OCI-LY7 (cell line): ENCODE results near the gene SUB1. TPM values are rescaled to one million over a fixed set of nuclear protein-coding genes. Genes with fewer than 3 reads are reported as not detected.

Experiments used
- BruUV-seq: library from RNA; stranded (reverse); fragments of 400-500 nt; replicated peaks from 2 replicates; lab custom pipeline; 2021; lab: Mats Ljungman, UMichigan
- CTCF ChIA-PET: fragments of 300-600 bp; sonication (Branson Sonifier 250); formaldehyde crosslinking; loops from one replicate; lab custom pipeline; 2022; ENCODE audit warnings: antibody characterized with exemption; ENCODE audit not compliant: unreplicated experiment; lab: Charles Lee
- POLR2A ChIA-PET: fragments of 300-600 bp; sonication (Branson Sonifier 250); formaldehyde crosslinking; loops from one replicate; lab custom pipeline; 2022; ENCODE audit warnings: antibody characterized with exemption; lab: Charles Lee
- DNase-seq: peaks from one replicate; pipeline ENCODE4 v3.0.0-alpha.2; 2015; ENCODE audit warnings: low spot score
- H2AFZ ChIP-seq: fragments of 200-600 bp; sonication (generic), shearing (Covaris generic); 2 replicates; pipeline ENCODE4 v1.6.1; 2014; ENCODE audit warnings: mild to moderate bottlenecking, antibody characterized with exemption, low read length, moderate library complexity
- H3K27ac ChIP-seq: fragments of 200-600 bp; sonication (generic); 2 replicates; pipeline ENCODE4 v1.5.1; 2014; ENCODE audit warnings: mixed run types, low read depth, mild to moderate bottlenecking, moderate library complexity, low read length, inconsistent platforms; ENCODE audit not compliant: poor library complexity, severe bottlenecking
- H3K36me3 ChIP-seq: fragments of 200-600 bp; sonication (generic); 2 replicates; pipeline ENCODE4 v1.6.1; 2014; ENCODE audit warnings: mild to moderate bottlenecking, antibody characterized with exemption, low read length, moderate library complexity, mixed read lengths; ENCODE audit not compliant: insufficient read depth
- H3K4me1 ChIP-seq: fragments of 200-600 bp; sonication (generic); 2 replicates; pipeline ENCODE4 v1.5.1; 2014; ENCODE audit warnings: mild to moderate bottlenecking, low read length; ENCODE audit not compliant: insufficient read depth, poor library complexity, severe bottlenecking
- H3K4me2 ChIP-seq: fragments of 200-600 bp; sonication (generic); 2 replicates; pipeline ENCODE4 v1.6.1; 2014; ENCODE audit warnings: mild to moderate bottlenecking, low read length
- H3K4me3 ChIP-seq: fragments of 200-600 bp; sonication (generic); 2 replicates; pipeline ENCODE4 v1.5.1; 2014; ENCODE audit warnings: mild to moderate bottlenecking, low read depth, low read length; ENCODE audit not compliant: poor library complexity, severe bottlenecking
- H3K79me2 ChIP-seq: fragments of 200-600 bp; sonication (generic); 2 replicates; pipeline ENCODE4 v1.6.1; 2016; ENCODE audit warnings: low read depth, mild to moderate bottlenecking, low read length, moderate library complexity, mixed read lengths; ENCODE audit not compliant: insufficient read depth
- H3K9me2 ChIP-seq: fragments of 200-600 bp; sonication (generic); 2 replicates; pipeline ENCODE4 v1.6.1; 2016; ENCODE audit warnings: mild to moderate bottlenecking, low read length, mixed read lengths; ENCODE audit not compliant: insufficient read depth
- H3K9me3 ChIP-seq: fragments of 200-600 bp; sonication (generic); 2 replicates; pipeline ENCODE4 v1.6.1; 2014; ENCODE audit warnings: mild to moderate bottlenecking, mixed run types, low read length, mixed read lengths
- H4K20me1 ChIP-seq: fragments of 200-600 bp; sonication (generic); 2 replicates; pipeline ENCODE4 v1.6.1; 2014; ENCODE audit warnings: mild to moderate bottlenecking, antibody characterized with exemption, low read length, moderate library complexity, mixed read lengths; ENCODE audit not compliant: insufficient read depth
- CTCF ChIP-seq: fragments of 200-600 bp; sonication (generic); conservative IDR thresholded peaks from 2 replicates; pipeline ENCODE4 v1.5.1; 2014; ENCODE audit warnings: mild to moderate bottlenecking, antibody characterized with exemption, low read length, moderate library complexity, mixed read lengths
- EZH2phosphoT487 ChIP-seq: fragments of 200-600 bp; sonication (generic); IDR thresholded peaks from 2 replicates; pipeline ENCODE4 v1.6.1; 2018; ENCODE audit warnings: low read depth, borderline replicate concordance, mild to moderate bottlenecking, mixed run types, antibody characterized with exemption, low read length, moderate library complexity, mixed read lengths
- intact Hi-C: fragments of 100-400 bp; cut with micrococcal nuclease; formaldehyde crosslinking; loops from one replicate; pipeline ENCODE4 v1.10.0; 2022; ENCODE audit not compliant: unreplicated experiment
- total RNA-seq, 2 experiments: library from RNA; depleted of rRNA in 1 of 2; stranded (reverse); fragments of >200 nt in 1 of 2; shearing (Covaris generic) in 1 of 2; gene quantifications; 2 replicates each; pipeline ENCODE4 v1.2.3, GENCODE V29; 2014 to 2022

The SUB1 gene
- total RNA-seq, 2 experiments from 2014 or later = 40.3 to 69.2 TPM

DNA sequence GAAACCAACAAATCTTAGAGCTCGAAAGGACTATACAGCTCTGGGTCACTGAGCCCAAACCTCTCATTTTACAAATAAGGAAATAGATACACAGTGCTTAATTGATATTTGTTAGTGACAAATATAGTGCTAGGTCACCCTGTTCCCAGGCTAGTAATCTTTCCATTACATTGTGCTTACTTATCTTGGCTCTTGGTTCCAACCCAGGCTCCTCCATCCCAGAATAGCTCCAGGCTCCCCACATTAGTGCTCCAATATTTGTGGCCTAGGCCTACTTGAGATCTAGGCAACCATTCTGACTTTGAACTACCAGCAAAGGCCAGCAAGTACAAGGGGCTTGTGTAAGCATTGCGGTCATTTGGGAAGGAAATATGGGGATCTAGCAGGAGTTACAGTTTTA is 21.7 kb upstream of the SUB1 start:
- POLR2A ChIA-PET = no interaction called here
- CTCF ChIA-PET = no interaction called here
- no peak overlapping the region for H3K4me2 ChIP-seq
- TF ChIP-seq EZH2phosphoT487 (no peak), CTCF (no peak)
- no peak overlapping the region for H3K4me3 ChIP-seq
- H3K36me3 ChIP-seq = no peaks in the 10 kb centered on the region
- no peaks in the 10 kb centered on the region for H3K9me2 ChIP-seq
- H3K27ac ChIP-seq = no peak overlapping the region
- intact Hi-C loops = no loop called here
- BruUV-seq = no TSS peak
- no peaks in the 10 kb centered on the region for H4K20me1 ChIP-seq
- no peaks in the 10 kb centered on the region for H3K4me1 ChIP-seq
- no peaks in the 10 kb centered on the region for H3K79me2 ChIP-seq
- no peak overlapping the region for H2AFZ ChIP-seq
- no peaks in the 10 kb centered on the region for H3K9me3 ChIP-seq
- DNase-seq = no peak

DNA sequence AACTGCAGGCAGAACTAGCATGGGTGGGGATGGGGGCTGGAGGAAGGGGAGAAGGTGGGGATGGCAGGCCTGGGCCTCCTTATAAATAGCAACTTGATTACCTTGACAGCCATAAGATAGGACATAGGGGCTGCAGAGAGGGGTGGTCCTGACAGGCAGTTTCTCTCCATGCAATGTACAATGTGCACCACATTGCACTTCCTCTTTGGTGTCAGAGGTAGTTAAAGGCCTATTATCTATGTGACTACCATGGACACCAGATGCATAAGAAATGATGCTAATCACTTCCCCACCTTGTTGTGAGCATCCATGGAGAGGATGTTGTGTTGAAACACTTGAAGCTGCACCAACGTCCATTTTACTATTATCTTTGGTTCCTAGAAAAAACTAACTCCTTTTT is 20.2 kb upstream of the SUB1 start:
- no peak overlapping the region for H2AFZ ChIP-seq
- TF ChIP-seq EZH2phosphoT487 (no peak), CTCF (no peak)
- H3K9me3 ChIP-seq = no peaks in the 10 kb centered on the region
- H3K9me2 ChIP-seq = no peaks in the 10 kb centered on the region
- H4K20me1 ChIP-seq = no peaks in the 10 kb centered on the region
- CTCF ChIA-PET = no interaction called here
- no peak overlapping the region for H3K4me2 ChIP-seq
- H3K36me3 ChIP-seq = no peaks in the 10 kb centered on the region
- H3K4me1 ChIP-seq = no peaks in the 10 kb centered on the region
- no peak for DNase-seq
- POLR2A ChIA-PET = no interaction called here
- H3K4me3 ChIP-seq = no peak overlapping the region
- no peak overlapping the region for H3K27ac ChIP-seq
- H3K79me2 ChIP-seq = no peaks in the 10 kb centered on the region
- intact Hi-C loops = no loop called here
- BruUV-seq = no TSS peak

DNA sequence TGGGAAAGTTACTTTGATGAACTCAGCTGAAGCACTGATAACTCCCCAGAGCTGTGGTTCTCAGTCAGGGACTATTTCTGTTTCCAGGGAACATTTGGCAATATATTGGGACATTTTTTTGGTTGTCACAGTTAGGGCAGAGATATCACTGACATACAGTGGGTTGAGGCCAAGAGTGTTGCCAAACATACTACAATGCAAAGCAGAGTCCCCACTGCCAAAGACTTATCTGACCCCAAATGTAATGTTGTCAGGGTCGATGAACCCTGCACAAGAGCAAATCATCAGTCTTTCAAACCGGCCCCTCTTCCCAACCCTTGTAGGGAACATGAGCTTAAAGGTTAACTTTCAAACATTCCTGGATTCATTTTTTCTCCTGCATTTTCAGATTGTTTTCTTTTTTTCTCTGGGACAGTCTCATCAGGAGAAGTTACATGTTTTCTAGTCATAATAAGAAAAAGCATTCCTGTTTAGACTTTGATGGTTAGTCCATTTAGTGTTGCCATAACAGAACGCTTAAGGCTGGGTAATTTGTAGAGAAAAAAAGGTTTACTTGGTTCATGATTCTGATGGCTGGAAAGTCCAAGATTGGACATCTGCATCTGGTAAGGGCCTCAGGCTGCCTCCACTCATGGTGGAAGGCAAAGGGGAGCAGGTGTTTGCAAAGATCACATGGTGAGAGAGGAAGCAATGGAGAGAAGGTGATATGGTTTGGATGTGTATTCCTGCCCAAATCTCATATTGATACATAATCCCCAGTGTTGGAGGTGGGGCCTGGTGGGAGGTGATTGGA is 18.8 kb upstream of the SUB1 start:
- intact Hi-C loops = no loop called here
- Histone ChIP-seq H3K36me3 (no peaks in the 10 kb centered on the region), H3K4me3 (no peak overlapping the region), H3K4me1 (no peaks in the 10 kb centered on the region), H3K27ac (no peak overlapping the region), H3K4me2 (no peak overlapping the region), H3K9me3 (no peaks in the 10 kb centered on the region), H2AFZ (no peak overlapping the region), H3K79me2 (no peaks in the 10 kb centered on the region), H3K9me2 (no peaks in the 10 kb centered on the region), H4K20me1 (no peaks in the 10 kb centered on the region)
- no TSS peak for BruUV-seq
- TF ChIP-seq CTCF (no peak), EZH2phosphoT487 (no peak)
- POLR2A ChIA-PET = no interaction called here
- no peak for DNase-seq
- CTCF ChIA-PET = no interaction called here
